COLO829 (cell line): ENCODE measurements around the gene VWF.
"Not testable (repeated sequence)": the region's sequence is repeated elsewhere in the genome, so short reads cannot be mapped to it uniquely, and the experiment has no call there.

Experiments used
- DNase-seq: peaks from one replicate; pipeline ENCODE4 v3.0.0; 2012; ENCODE audit warnings: low spot score

The VWF gene

GRCh38 chr12:6145564-6145963 is 21.1 kb upstream of the VWF start:
- DNase-seq: no peak

DNA sequence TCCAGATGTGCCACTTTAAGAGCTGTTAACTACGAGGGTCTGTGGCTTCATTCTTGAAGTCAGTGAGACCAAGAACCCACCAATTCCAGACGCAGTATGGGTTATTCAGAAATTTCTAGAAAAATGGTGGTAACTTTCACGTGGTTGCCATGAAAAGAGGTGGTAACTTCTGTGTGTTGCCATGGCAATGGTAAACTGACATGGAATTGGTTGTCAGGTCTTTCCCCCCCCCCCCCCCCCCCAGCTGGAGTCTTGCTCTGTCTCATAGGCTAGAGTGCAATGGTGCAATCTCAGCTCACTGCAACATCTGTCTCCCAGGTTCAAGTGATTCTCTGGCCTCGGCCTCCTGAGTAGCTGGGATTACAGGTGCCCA is 18.8 kb upstream of the VWF start:
- no peak for DNase-seq

DNA sequence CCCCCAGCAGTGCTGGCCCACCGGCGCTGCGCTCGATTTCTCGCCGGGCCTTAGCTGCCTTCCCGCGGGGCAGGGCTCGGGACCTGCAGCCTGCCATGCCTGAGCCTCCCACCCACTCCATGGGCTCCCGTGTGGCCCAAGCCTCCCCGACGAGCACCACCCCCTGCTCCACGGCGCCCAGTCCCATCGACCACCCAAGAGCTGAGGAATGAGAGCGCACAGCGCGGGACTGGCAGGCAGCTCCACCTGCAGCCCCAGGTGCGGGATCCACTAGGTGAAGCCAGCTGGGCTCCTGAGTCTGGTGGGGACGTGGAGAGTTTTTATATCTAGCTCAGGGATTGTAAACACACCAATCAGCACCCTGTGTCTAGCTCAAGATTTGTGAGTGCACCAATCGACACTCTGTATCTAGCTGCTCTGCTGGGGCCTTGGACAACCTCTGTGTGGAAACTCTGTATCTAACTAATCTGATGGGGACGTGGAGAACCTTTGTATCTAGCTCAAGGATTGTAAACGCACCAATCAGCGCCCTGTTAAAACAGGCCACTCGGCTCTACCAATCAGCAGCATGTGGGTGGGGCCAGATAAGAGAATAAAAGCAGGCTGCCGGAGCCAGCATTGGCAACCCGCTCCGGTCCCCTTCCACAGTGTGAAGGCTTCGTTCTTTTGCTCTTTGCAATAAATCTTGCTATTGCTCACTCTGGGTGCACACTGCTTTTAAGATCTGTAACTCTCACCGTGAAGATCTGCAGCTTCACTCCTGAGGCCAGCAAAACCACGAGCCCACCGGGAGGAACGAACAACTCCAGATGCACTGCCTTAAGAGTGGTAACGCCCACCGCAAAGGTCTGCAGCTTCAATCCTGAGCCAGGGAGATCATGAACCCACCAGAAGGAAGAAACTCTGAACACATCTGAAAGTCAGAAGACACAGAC is 18.2 kb upstream of the VWF start:
- DNase-seq: not testable (repeated sequence)

DNA sequence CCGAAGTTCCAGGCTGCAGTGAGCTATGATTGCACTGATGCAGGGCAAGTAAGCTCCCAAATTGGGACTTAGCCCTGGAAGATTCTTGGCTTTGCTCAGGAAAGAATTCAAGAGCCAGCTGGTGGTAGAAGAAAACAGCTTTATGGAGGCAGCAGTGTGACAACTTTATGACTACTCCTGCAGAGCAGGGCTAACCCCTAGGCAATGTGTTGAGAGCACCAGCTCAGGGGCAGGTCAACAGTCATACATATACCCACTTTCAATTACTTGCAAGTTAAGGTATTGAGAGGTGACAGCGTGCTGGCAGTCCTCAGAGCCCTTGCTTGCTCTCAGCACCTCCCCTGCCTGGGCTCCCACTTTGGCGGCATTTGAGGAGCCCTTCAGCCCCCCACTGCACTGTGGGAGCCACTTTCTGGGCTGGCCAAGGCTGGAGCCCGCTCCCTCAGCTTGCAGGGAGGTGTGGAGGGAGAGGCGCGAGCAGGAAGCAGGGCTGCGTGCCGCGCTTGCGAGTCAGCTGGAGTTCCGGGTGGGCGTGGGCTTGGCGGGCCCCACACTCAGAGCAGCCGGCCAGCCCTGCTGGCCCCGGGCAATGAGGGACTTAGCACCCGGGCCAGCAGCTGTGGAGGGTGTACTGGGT is 17.4 kb upstream of the VWF start:
- not testable (repeated sequence) for DNase-seq

GRCh38 chr12:6140651-6141447 is 16.4 kb upstream of the VWF start:
- peak; percentile 14 for DNase-seq

DNA sequence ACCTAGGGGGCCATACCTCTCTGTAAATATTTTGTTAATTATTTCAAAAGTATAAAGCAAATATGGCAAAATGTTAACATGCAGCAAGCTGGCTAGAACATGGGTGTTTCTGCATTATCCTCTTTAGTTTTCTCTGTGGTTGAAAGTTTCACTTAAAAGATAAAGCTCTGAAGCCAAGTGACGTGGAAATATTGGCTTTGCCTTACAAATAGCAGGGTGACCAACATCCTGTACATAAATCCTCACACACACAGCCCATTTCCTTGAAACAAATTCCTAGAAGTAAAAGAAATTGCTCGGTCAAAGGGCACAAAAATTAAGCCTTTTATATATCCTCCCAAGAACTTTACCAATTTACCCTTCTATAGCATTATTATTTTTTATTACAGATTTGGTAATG is 10.6 kb upstream of the VWF start:
- no peak for DNase-seq

GRCh38 chr12:6133642-6134041 is 9.2 kb upstream of the VWF start:
- no peak for DNase-seq

GRCh38 chr12:6132496-6132895 is 8.0 kb upstream of the VWF start:
- no peak for DNase-seq

GRCh38 chr12:6125310-6125608 is 789 bp upstream of the VWF start:
- no peak for DNase-seq

DNA sequence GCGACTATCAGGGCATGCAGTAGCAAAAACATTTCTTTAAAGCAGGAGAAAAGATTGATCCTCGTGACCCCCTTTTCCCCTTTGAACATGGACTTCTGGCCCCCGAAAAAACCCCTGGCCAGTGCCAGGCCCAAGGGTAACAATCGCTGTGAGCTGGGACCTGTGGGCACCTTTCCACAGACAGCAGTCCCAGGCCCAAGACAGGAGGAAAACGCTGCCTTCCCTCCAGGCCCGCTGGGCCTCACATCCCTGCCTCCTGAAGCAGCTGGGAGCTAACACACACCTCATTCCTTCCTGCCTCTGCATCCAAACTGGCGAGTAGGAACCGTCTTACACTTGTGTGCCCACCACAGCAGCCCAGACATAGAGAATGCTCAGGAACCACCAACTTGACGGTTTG is 1.2 kb downstream of the VWF start:
- no peak for DNase-seq

GRCh38 chr12:6122201-6122600 is 2.3 kb downstream of the VWF start:
- DNase-seq: no peak

DNA sequence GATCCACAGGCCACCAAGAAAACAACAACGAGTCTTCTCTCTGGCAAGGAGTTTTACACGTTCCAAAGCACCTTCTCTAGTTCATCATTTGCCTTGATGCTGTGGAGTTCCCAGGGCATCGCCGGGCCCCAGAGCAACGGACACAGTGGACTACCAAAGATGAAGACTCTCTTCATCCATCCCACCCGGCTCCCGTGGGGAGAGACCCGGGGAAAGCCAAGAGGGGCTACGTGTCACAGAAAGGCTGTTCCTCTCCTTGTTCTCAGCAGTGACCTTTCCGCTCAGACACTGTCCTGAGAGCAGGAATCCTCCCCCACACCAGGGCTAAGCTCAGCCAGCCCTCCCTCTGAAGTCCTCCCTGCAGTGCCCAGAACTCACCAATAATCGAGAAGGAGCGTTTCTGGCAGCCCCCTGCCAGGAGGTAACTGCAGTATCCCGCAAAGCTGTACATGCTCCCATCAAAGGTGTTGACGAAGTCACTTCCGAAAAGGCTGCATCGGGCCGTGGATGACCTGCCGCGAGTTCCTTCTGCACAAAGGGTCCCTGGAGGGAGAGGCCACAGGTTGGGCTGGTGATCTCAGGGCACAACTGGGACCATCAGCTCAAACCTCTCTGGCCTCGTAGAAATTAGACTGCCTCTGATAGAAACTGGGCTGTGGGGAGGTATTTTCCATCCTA is 3.5 kb downstream of the VWF start:
- DNase-seq: no peak

DNA sequence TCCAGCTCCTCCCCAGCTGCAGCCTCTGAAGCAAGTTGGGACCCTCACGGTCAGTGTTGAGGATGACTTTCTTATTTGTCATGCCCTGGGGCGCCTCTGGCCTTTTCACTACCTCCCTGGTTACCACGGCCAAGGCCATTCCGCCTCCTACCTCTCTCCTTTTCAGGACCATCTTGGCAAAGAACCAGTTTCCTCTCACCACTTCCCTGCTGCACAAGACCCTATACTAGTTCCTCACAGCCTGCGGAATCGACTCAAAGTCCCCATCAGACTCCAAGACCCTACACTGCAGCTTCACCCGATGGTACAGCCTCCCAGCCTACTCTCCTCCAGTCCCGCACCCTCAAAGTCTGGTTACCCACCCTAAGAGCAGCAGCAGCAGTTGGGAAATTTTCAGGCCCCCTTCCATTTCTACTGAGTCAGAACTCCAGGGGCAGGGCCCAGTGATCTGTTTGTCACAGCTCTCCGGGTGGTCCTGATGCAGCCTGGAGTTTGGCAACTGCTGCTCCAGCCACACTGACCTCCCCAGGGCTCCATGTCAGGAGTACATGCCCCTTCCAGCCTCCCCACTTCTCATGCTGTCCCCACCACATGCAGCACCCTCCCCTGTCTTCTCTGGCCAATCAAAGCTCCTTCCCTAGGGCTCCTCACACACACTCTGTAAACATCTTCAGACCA is 5.4 kb downstream of the VWF start:
- DNase-seq: no peak

GRCh38 chr12:6116471-6117021 is 7.9 kb downstream of the VWF start:
- DNase-seq: no peak

DNA sequence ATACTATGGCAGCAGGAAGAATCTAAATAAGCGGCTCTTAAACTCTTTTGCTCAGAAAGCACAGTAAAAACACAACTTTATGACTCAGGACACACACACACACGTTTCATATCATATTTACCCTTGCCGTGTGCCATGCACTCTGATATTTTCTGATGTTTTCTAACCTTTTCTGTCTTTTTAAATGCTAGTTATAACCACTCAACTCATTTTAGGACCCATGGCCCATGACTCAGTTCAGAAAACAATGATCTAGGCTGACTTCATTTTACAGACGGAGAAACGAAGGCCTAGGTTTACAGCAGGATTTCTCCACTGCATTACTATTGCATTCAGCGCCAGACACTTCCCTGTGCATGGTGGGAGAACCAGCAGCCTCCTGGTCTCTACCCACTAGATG is 9.1 kb downstream of the VWF start:
- no peak for DNase-seq

DNA sequence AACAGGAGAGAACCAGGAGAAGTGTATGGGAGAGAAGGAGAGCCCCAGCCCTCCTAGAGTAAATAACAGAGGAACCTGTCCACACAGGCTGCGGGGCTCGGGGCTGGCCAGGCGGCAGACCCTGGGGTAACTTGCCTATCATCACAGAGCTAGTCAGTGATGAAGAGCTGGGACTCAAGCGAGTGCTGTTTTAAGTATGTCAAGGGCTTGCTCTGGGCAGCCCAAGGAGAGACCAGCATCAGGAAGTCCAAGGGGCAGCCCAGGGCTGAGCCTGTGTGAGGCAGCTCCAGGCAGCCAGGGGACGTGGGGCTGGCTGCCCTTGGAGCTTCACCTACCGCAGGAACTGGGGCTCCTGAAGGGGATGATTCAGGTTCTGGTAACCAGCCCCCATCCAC is 10.0 kb downstream of the VWF start:
- DNase-seq: no peak

- no peak for DNase-seq
These were observed 10.6 kb downstream of the VWF start for GRCh38 chr12:6113691-6114475.

DNA sequence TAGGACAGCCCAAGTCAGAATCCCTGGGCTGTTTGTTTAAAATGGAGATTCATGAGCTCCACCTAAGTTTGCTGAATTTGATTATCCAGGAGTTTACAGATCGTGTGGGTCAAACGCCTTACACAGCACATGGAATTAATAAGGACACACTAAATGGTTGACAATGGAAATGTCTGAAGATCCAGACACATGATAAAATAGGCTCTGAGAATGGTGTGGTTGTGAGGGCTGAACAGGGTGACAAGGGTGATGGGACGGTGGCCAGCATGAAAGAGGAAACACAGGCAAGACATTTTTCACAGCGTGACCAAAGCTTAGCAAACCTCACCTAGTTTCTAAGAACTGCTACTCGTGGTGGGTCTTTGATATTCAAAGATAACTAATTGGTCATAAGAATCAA is 12.5 kb downstream of the VWF start:
- no peak for DNase-seq

GRCh38 chr12:6110006-6110405 is 14.5 kb downstream of the VWF start:
- no peak for DNase-seq

DNA sequence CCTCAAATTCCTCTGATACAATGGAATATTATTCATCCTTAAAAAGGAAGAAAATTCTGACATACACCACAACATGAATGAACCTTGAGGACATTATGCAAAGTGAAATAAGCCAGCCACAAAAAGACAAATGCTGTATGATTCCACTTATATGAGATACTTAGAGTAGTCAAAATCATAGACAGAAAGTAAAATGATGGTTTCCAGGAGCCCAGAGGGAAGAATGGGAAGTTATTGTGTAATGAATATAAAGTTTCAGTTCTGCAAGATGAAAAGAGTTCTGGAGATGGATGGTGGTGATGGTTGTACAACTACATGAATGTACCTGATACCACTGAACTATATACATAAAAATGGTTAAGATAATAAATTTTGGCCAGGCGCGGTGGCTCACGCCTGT is 18.3 kb downstream of the VWF start:
- DNase-seq: no peak

- DNase-seq: no peak
These were observed 19.6 kb downstream of the VWF start for GRCh38 chr12:6104842-6105241.
